WTC11 (cell line): ENCODE data around the gene ZNF467. TPM values are rescaled to one million over a fixed set of nuclear protein-coding genes. Genes with fewer than 3 reads are reported as not detected.

Experiments
- ATAC-seq: fragments of 200-7000 bp; cut with Tn5 transposase; 2 replicates; pipeline ENCODE4 v1.10.0; 2021; ENCODE audit warnings: mild to moderate bottlenecking, moderate library complexity
- CTCF ChIA-PET: fragments of 300-600 bp; sonication (Branson Sonifier 250); formaldehyde crosslinking; loops from one replicate; lab custom pipeline; 2021; ENCODE audit warnings: antibody characterized with exemption; lab: Charles Lee
- POLR2A ChIA-PET: fragments of 350-600 bp; sonication (Branson Sonifier 250); formaldehyde crosslinking; loops from one replicate; lab custom pipeline; 2021; ENCODE audit warnings: antibody characterized with exemption; lab: Charles Lee
- DNase-seq: peaks from one replicate; pipeline ENCODE4 v3.0.0; 2021; ENCODE audit warnings: low spot score
- H3K27ac Mint-ChIP-seq: 2 replicates; pipeline ENCODE4 v1.8.0; 2021; ENCODE audit warnings: mixed read lengths
- H3K27me3 Mint-ChIP-seq: 2 replicates; pipeline ENCODE4 v1.8.0; 2021; ENCODE audit warnings: low read depth, mild to moderate bottlenecking, moderate library complexity, mixed read lengths
- H3K36me3 Mint-ChIP-seq: 2 replicates; pipeline ENCODE4 v1.8.0; 2021; ENCODE audit warnings: mixed read lengths
- H3K4me1 Mint-ChIP-seq: 2 replicates; pipeline ENCODE4 v1.8.0; 2022; ENCODE audit warnings: mixed read lengths
- H3K4me3 Mint-ChIP-seq: 2 replicates; pipeline ENCODE4 v1.8.0; 2021; ENCODE audit warnings: mild to moderate bottlenecking, moderate library complexity, mixed read lengths
- H3K9me3 Mint-ChIP-seq: 2 replicates; pipeline ENCODE4 v1.8.0; 2021; ENCODE audit warnings: mixed read lengths
- ATF1 ChIP-seq: sonication (generic); formaldehyde crosslinking; IDR thresholded peaks from 2 replicates; pipeline ENCODE4 v1.8.1; 2023; ENCODE audit warnings: mild to moderate bottlenecking, moderate library complexity, missing genetic modification reagents
- CREB1 ChIP-seq: sonication (generic); formaldehyde crosslinking; IDR thresholded peaks from 2 replicates; pipeline ENCODE4 v1.8.0; 2023; ENCODE audit warnings: mild to moderate bottlenecking, missing genetic modification reagents
- EMX1 ChIP-seq: fragments of 250-450 bp; sonication (Bioruptor Pico); IDR thresholded peaks from 2 replicates; pipeline ENCODE4 v1.8.0; 2021; ENCODE audit warnings: mild to moderate bottlenecking
- ESRRA ChIP-seq: sonication (generic); formaldehyde crosslinking; IDR thresholded peaks from 2 replicates; pipeline ENCODE4 v1.8.1; 2022; ENCODE audit warnings: mild to moderate bottlenecking, missing genetic modification reagents, borderline replicate concordance
- ETV6 ChIP-seq: sonication (generic); formaldehyde crosslinking; IDR thresholded peaks from 2 replicates; pipeline ENCODE4 v1.8.1; 2022; ENCODE audit warnings: mild to moderate bottlenecking, missing genetic modification reagents
- FOXP1 ChIP-seq: sonication (generic); formaldehyde crosslinking; IDR thresholded peaks from 2 replicates; pipeline ENCODE4 v1.8.0; 2022; ENCODE audit warnings: missing genetic modification reagents, mild to moderate bottlenecking, moderate library complexity, borderline replicate concordance
- GABPB1 ChIP-seq: sonication (generic); formaldehyde crosslinking; IDR thresholded peaks from 2 replicates; pipeline ENCODE4 v1.8.1; 2023; ENCODE audit warnings: mild to moderate bottlenecking, missing genetic modification reagents
- GRHL2 ChIP-seq: fragments of 250-450 bp; sonication (Bioruptor Pico); IDR thresholded peaks from 2 replicates; pipeline ENCODE4 v1.8.0; 2022; ENCODE audit warnings: mild to moderate bottlenecking, moderate library complexity; ENCODE audit not compliant: insufficient replicate concordance, severe bottlenecking
- NR2C2 ChIP-seq: sonication (generic); formaldehyde crosslinking; IDR thresholded peaks from 2 replicates; pipeline ENCODE4 v1.8.0; 2022; ENCODE audit warnings: mild to moderate bottlenecking, missing genetic modification reagents
- NR3C1 ChIP-seq: sonication (generic); formaldehyde crosslinking; conservative IDR thresholded peaks from 2 replicates; pipeline ENCODE4 v1.8.1; 2023; ENCODE audit warnings: low read depth, mild to moderate bottlenecking, missing genetic modification reagents
- OVOL2 ChIP-seq: fragments of 250-450 bp; sonication (Bioruptor Pico); IDR thresholded peaks from 2 replicates; pipeline ENCODE4 v1.9.0; 2021; ENCODE audit warnings: mild to moderate bottlenecking, borderline replicate concordance
- SMAD3 ChIP-seq: sonication (generic); formaldehyde crosslinking; IDR thresholded peaks from 2 replicates; pipeline ENCODE4 v1.8.0; 2022; ENCODE audit warnings: missing genetic modification reagents, mild to moderate bottlenecking, borderline replicate concordance
- TEAD4 ChIP-seq: sonication (generic); formaldehyde crosslinking; IDR thresholded peaks from 2 replicates; pipeline ENCODE4 v1.8.0; 2022; ENCODE audit warnings: mild to moderate bottlenecking, missing genetic modification reagents
- ZNF219 ChIP-seq: sonication (generic); formaldehyde crosslinking; IDR thresholded peaks from 2 replicates; pipeline ENCODE4 v1.8.0; 2023; ENCODE audit warnings: missing genetic modification reagents, mild to moderate bottlenecking, borderline replicate concordance
- ZNF232 ChIP-seq: sonication (generic); formaldehyde crosslinking; IDR thresholded peaks from 2 replicates; pipeline ENCODE4 v1.8.0; 2022; ENCODE audit warnings: mild to moderate bottlenecking, missing genetic modification reagents
- total RNA-seq: library from RNA; stranded (reverse); gene quantifications from 3 replicates; pipeline ENCODE4 v1.2.3, GENCODE V29; 2021
- TF ChIP-seq, protein P1 (sequence below): sonication (generic); formaldehyde crosslinking; IDR thresholded peaks from 2 replicates; pipeline ENCODE4 v1.8.0; 2022; ENCODE audit warnings: mild to moderate bottlenecking, missing genetic modification reagents
- TF ChIP-seq, protein P2 (sequence below): sonication (generic); formaldehyde crosslinking; conservative IDR thresholded peaks from 2 replicates; pipeline ENCODE4 v1.8.1; 2023; ENCODE audit warnings: mild to moderate bottlenecking, low read depth, missing genetic modification reagents, moderate library complexity
- TF ChIP-seq, protein P3 (sequence below): sonication (generic); formaldehyde crosslinking; IDR thresholded peaks from 2 replicates; pipeline ENCODE4 v1.8.0; 2022; ENCODE audit warnings: mild to moderate bottlenecking, missing genetic modification reagents
- TF ChIP-seq, protein P4 (sequence below): sonication (generic); formaldehyde crosslinking; IDR thresholded peaks from 2 replicates; pipeline ENCODE4 v1.8.1; 2023; ENCODE audit warnings: mild to moderate bottlenecking, missing genetic modification reagents
- TF ChIP-seq, protein P5 (sequence below): fragments of 250-450 bp; sonication (Bioruptor Pico); IDR thresholded peaks from 2 replicates; pipeline ENCODE4 v2.1.2; 2022; ENCODE audit warnings: mild to moderate bottlenecking, moderate library complexity
- TF ChIP-seq, protein P6 (sequence below): sonication (generic); formaldehyde crosslinking; IDR thresholded peaks from 2 replicates; pipeline ENCODE4 v1.8.1; 2023; ENCODE audit warnings: mild to moderate bottlenecking, missing genetic modification reagents, borderline replicate concordance

The ZNF467 gene
- total RNA-seq, 1 experiment from 2014 or later, result 0.70 TPM

DNA sequence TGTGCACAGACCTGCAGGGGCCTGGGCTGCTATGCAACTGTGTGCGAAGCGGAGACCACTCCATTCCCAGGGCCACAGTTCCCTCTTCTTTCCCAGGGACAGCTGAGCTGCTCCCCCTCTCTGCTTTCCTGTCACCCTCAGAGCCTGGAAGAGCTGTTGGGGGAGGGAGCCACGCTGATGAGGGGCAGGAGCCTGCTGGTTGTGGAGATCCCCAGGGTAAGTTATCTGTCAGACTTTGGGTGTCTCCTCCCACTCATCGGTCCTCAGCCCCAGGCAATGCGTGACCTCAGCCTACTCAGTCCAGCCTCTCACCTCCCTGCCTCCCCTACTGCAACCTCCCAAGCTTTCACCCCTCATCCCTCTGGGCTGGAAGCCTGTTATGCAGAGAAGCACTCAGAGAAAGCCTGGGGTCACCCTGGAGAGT, 53.5 kb downstream of the ZNF467 start:
- DNase-seq, result no peak
- Mint-ChIP-seq H3K9me3 (no peaks in the 10 kb centered on the region), H3K36me3 (peaks cover 10% of the 10 kb centered on the region), H3K4me3 (no peak overlapping the region), H3K4me1 (peaks cover 12% of the 10 kb centered on the region), H3K27ac (no peak overlapping the region), H3K27me3 (no peaks in the 10 kb centered on the region)
- TF ChIP-seq SMAD3, result no peak
- TF ChIP-seq GABPB1 (CRISPR knock-in tag), result no peak
- no peak for TF ChIP-seq ATF1
- TF ChIP-seq ZNF219 (CRISPR knock-in tag), result no peak
- no peak for TF ChIP-seq ETV6
- TF ChIP-seq FOXP1 (CRISPR knock-in tag), result no peak
- no peak for TF ChIP-seq EMX1 (CRISPR knock-in tag)
- no peak for TF ChIP-seq NR3C1 (CRISPR knock-in tag)
- TF ChIP-seq ESRRA, result no peak
- TF ChIP-seq, protein P1, sequence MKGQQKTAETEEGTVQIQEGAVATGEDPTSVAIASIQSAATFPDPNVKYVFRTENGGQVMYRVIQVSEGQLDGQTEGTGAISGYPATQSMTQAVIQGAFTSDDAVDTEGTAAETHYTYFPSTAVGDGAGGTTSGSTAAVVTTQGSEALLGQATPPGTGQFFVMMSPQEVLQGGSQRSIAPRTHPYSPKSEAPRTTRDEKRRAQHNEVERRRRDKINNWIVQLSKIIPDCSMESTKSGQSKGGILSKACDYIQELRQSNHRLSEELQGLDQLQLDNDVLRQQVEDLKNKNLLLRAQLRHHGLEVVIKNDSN (CRISPR knock-in tag), result no peak
- TF ChIP-seq, protein P2, sequence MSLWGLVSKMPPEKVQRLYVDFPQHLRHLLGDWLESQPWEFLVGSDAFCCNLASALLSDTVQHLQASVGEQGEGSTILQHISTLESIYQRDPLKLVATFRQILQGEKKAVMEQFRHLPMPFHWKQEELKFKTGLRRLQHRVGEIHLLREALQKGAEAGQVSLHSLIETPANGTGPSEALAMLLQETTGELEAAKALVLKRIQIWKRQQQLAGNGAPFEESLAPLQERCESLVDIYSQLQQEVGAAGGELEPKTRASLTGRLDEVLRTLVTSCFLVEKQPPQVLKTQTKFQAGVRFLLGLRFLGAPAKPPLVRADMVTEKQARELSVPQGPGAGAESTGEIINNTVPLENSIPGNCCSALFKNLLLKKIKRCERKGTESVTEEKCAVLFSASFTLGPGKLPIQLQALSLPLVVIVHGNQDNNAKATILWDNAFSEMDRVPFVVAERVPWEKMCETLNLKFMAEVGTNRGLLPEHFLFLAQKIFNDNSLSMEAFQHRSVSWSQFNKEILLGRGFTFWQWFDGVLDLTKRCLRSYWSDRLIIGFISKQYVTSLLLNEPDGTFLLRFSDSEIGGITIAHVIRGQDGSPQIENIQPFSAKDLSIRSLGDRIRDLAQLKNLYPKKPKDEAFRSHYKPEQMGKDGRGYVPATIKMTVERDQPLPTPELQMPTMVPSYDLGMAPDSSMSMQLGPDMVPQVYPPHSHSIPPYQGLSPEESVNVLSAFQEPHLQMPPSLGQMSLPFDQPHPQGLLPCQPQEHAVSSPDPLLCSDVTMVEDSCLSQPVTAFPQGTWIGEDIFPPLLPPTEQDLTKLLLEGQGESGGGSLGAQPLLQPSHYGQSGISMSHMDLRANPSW (CRISPR knock-in tag), result no peak
- TF ChIP-seq GRHL2, result no peak
- TF ChIP-seq ZNF232 (CRISPR knock-in tag), result no peak
- TF ChIP-seq TEAD4, result no peak
- TF ChIP-seq, protein P3, sequence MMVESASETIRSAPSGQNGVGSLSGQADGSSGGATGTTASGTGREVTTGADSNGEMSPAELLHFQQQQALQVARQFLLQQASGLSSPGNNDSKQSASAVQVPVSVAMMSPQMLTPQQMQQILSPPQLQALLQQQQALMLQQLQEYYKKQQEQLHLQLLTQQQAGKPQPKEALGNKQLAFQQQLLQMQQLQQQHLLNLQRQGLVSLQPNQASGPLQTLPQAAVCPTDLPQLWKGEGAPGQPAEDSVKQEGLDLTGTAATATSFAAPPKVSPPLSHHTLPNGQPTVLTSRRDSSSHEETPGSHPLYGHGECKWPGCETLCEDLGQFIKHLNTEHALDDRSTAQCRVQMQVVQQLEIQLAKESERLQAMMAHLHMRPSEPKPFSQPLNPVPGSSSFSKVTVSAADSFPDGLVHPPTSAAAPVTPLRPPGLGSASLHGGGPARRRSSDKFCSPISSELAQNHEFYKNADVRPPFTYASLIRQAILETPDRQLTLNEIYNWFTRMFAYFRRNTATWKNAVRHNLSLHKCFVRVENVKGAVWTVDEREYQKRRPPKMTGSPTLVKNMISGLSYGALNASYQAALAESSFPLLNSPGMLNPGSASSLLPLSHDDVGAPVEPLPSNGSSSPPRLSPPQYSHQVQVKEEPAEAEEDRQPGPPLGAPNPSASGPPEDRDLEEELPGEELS (CRISPR knock-in tag), result no peak
- TF ChIP-seq OVOL2, result no peak
- no peak for TF ChIP-seq CREB1 (CRISPR knock-in tag)
- TF ChIP-seq, protein P4, sequence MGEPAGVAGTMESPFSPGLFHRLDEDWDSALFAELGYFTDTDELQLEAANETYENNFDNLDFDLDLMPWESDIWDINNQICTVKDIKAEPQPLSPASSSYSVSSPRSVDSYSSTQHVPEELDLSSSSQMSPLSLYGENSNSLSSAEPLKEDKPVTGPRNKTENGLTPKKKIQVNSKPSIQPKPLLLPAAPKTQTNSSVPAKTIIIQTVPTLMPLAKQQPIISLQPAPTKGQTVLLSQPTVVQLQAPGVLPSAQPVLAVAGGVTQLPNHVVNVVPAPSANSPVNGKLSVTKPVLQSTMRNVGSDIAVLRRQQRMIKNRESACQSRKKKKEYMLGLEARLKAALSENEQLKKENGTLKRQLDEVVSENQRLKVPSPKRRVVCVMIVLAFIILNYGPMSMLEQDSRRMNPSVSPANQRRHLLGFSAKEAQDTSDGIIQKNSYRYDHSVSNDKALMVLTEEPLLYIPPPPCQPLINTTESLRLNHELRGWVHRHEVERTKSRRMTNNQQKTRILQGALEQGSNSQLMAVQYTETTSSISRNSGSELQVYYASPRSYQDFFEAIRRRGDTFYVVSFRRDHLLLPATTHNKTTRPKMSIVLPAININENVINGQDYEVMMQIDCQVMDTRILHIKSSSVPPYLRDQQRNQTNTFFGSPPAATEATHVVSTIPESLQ, result no peak
- ATAC-seq, result no peak
- ChIA-PET CTCF (interaction anchor here (1.8 kb wide), 1 partner anchor 57 kb away, joined by 5 read pairs; no protein-coding TSS in a partner anchor), POLR2A (no interaction called here)

DNA sequence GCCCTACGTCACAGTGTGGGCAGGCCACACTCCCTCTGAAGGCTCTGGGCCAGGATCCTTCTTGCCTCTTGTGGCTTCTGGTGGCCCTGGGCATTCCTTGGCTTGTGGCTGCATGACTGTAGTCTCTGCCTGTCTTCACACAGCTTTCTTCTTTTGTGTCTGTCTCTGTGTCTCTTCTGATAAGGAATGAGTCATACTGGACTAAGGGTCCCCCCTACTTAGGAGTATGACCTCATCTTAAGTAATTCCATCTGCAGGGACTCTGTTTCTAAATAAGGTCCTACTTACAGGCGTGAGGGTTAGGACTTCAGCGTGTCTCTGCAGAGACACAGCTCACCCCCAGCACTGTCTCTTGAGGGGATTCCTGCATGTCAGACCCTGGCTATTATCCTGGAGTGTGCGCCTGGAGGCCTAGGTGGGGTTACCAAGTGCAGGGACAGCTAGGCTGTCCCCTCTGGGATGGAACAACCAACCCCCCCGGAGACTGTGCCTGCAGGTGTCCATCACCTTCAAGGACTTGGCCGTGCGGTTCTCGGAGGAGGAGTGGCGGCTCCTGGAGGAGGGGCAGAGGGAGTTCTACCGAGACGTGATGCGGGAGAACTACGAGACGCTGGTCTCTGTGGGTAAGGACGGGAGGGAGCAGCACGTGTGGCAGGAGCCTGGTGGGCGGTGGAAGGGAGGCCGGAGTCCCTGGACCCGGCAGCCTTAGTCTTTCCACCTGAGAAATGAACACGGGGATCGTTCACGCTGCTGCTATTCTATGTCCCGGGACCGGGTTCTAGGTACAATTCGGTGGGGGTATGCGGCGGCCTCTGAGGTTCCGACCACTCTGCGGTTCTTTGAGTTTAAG, 54.1 kb downstream of the ZNF467 start:
- H3K4me3 Mint-ChIP-seq, result no peak overlapping the region
- no peaks in the 10 kb centered on the region for H3K9me3 Mint-ChIP-seq
- ChIA-PET POLR2A (no interaction called here), CTCF (interaction anchor here (1.8 kb wide), 1 partner anchor 56 kb away, joined by 5 read pairs; no protein-coding TSS in a partner anchor)
- no peak for ATAC-seq
- no peak overlapping the region for H3K27ac Mint-ChIP-seq
- DNase-seq, result no peak
- peaks cover 10% of the 10 kb centered on the region for H3K36me3 Mint-ChIP-seq
- peaks cover 12% of the 10 kb centered on the region for H3K4me1 Mint-ChIP-seq
- H3K27me3 Mint-ChIP-seq, result no peaks in the 10 kb centered on the region
- TF ChIP-seq, protein P5, sequence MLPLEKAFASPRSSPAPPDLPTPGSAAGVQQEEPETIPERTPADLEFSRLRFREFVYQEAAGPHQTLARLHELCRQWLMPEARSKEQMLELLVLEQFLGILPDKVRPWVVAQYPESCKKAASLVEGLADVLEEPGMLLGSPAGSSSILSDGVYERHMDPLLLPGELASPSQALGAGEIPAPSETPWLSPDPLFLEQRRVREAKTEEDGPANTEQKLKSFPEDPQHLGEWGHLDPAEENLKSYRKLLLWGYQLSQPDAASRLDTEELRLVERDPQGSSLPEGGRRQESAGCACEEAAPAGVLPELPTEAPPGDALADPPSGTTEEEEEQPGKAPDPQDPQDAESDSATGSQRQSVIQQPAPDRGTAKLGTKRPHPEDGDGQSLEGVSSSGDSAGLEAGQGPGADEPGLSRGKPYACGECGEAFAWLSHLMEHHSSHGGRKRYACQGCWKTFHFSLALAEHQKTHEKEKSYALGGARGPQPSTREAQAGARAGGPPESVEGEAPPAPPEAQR (CRISPR knock-in tag), result no peak
- TF ChIP-seq, protein P6, sequence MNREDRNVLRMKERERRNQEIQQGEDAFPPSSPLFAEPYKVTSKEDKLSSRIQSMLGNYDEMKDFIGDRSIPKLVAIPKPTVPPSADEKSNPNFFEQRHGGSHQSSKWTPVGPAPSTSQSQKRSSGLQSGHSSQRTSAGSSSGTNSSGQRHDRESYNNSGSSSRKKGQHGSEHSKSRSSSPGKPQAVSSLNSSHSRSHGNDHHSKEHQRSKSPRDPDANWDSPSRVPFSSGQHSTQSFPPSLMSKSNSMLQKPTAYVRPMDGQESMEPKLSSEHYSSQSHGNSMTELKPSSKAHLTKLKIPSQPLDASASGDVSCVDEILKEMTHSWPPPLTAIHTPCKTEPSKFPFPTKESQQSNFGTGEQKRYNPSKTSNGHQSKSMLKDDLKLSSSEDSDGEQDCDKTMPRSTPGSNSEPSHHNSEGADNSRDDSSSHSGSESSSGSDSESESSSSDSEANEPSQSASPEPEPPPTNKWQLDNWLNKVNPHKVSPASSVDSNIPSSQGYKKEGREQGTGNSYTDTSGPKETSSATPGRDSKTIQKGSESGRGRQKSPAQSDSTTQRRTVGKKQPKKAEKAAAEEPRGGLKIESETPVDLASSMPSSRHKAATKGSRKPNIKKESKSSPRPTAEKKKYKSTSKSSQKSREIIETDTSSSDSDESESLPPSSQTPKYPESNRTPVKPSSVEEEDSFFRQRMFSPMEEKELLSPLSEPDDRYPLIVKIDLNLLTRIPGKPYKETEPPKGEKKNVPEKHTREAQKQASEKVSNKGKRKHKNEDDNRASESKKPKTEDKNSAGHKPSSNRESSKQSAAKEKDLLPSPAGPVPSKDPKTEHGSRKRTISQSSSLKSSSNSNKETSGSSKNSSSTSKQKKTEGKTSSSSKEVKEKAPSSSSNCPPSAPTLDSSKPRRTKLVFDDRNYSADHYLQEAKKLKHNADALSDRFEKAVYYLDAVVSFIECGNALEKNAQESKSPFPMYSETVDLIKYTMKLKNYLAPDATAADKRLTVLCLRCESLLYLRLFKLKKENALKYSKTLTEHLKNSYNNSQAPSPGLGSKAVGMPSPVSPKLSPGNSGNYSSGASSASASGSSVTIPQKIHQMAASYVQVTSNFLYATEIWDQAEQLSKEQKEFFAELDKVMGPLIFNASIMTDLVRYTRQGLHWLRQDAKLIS (CRISPR knock-in tag), result no peak
- no peak for TF ChIP-seq NR2C2 (CRISPR knock-in tag)
